HepG2 (cell line): Measurements from ENCODE around the gene ATP6V1F. TPM values are rescaled to one million over a fixed set of nuclear protein-coding genes. Genes with fewer than 3 reads are reported as not detected.

Experiments
- ELF1 ChIP-seq: sonication (generic); formaldehyde crosslinking; IDR thresholded peaks from 2 replicates; pipeline ENCODE4 v1.4.0; 2020; ENCODE audit warnings: missing genetic modification reagents
- FLYWCH1 ChIP-seq: sonication (generic); formaldehyde crosslinking; IDR thresholded peaks from 2 replicates; pipeline ENCODE4 v1.8.1; 2023; ENCODE audit warnings: mild to moderate bottlenecking, missing genetic modification reagents
- FOXA1 ChIP-seq, 2 experiments: fragments of 450-650 bp in 1 of 2; sonication (generic) in 1 of 2; formaldehyde crosslinking in 1 of 2; IDR thresholded peaks; 2 replicates each; pipeline versions ENCODE4 v1.4.0 to v1.6.1; 2016 to 2020; ENCODE audit warnings: missing genetic modification reagents in 1 of 2
- GATAD2A ChIP-seq: IDR thresholded peaks from 2 replicates; pipeline ENCODE4 v1.6.1; 2016
- HES4 ChIP-seq: sonication (generic); formaldehyde crosslinking; IDR thresholded peaks from 2 replicates; pipeline ENCODE4 v1.9.0; 2021; ENCODE audit warnings: mild to moderate bottlenecking, missing genetic modification reagents, borderline replicate concordance
- KDM2A ChIP-seq: sonication (generic); formaldehyde crosslinking; IDR thresholded peaks from 2 replicates; pipeline ENCODE4 v1.4.0; 2020; ENCODE audit warnings: low read depth, missing genetic modification reagents, borderline replicate concordance
- MXD4 ChIP-seq: IDR thresholded peaks from 2 replicates; pipeline ENCODE4 v1.6.1; 2016; ENCODE audit warnings: mild to moderate bottlenecking, missing biosample characterization, missing genetic modification reagents
- MYC ChIP-seq: sonication (generic); formaldehyde crosslinking; IDR thresholded peaks from 2 replicates; pipeline ENCODE4 v1.9.0; 2021; ENCODE audit warnings: missing genetic modification reagents, borderline replicate concordance
- NFYB ChIP-seq: sonication (generic); formaldehyde crosslinking; IDR thresholded peaks from 2 replicates; pipeline ENCODE4 v1.4.0; 2020; ENCODE audit warnings: missing genetic modification reagents
- SIN3A ChIP-seq: IDR thresholded peaks from 2 replicates; pipeline ENCODE4 v1.6.1; 2011; ENCODE audit warnings: low read depth, mild to moderate bottlenecking, control low read depth, low read length, borderline replicate concordance
- TFDP1 ChIP-seq: IDR thresholded peaks from 2 replicates; pipeline ENCODE4 v1.6.1; 2016; ENCODE audit warnings: missing compliant biosample characterization, missing genetic modification reagents, borderline replicate concordance
- TGIF2 ChIP-seq: IDR thresholded peaks from 2 replicates; pipeline ENCODE4 v1.6.1; 2016; ENCODE audit warnings: control low read depth, missing compliant biosample characterization
- TOPORS ChIP-seq: sonication (generic); formaldehyde crosslinking; IDR thresholded peaks from 2 replicates; pipeline ENCODE4 v1.8.0; 2023; ENCODE audit warnings: mild to moderate bottlenecking, missing genetic modification reagents
- ZBTB7B ChIP-seq: sonication (generic); formaldehyde crosslinking; IDR thresholded peaks from 2 replicates; pipeline ENCODE4 v1.4.0; 2020; ENCODE audit warnings: missing genetic modification reagents
- ZFP91 ChIP-seq: sonication (generic); formaldehyde crosslinking; IDR thresholded peaks from 2 replicates; pipeline ENCODE4 v1.9.0; 2022; ENCODE audit warnings: missing genetic modification reagents, mild to moderate bottlenecking, borderline replicate concordance
- ZMYM3 ChIP-seq: sonication (generic); formaldehyde crosslinking; IDR thresholded peaks from 2 replicates; pipeline ENCODE4 v1.5.1; 2020; ENCODE audit warnings: mild to moderate bottlenecking, missing genetic modification reagents
- ZNF362 ChIP-seq: sonication (generic); formaldehyde crosslinking; IDR thresholded peaks from 2 replicates; pipeline ENCODE4 v1.4.0; 2020; ENCODE audit warnings: missing genetic modification reagents, mild to moderate bottlenecking, borderline replicate concordance
- ZNF597 ChIP-seq: sonication (generic); formaldehyde crosslinking; IDR thresholded peaks from 2 replicates; pipeline ENCODE4 v1.5.0; 2020; ENCODE audit warnings: missing genetic modification reagents
- ZNF687 ChIP-seq: sonication (generic); formaldehyde crosslinking; IDR thresholded peaks from 2 replicates; pipeline ENCODE4 v1.5.1; 2020; ENCODE audit warnings: mild to moderate bottlenecking, missing genetic modification reagents, moderate library complexity
- polyA plus RNA-seq, 8 experiments: library from polyadenylated mRNA; depleted of rRNA in 3 of 8; stranded (reverse) in 7 of 8; unstranded in 1 of 8; fragments of >200 nt; fragmentation: Illumina TruSeq in 4 of 8; extraction: Trizol in 4 of 8; gene quantifications; 2 replicates each; pipeline versions ENCODE4 v1.2.1 to v1.2.3, GENCODE V29; 2011 to 2016; ENCODE audit warnings: low read depth in 4 of 8, missing spikeins in 1 of 8, mixed read lengths in 1 of 8; ENCODE audit not compliant: insufficient read depth in 1 of 8
- total RNA-seq, 5 experiments: library from RNA; depleted of rRNA; stranded (reverse); fragments of >200 nt; fragmentation: Illumina TruSeq; extraction: Trizol; gene quantifications; 2 replicates each; pipeline ENCODE4 v1.2.3, GENCODE V29; 2016; ENCODE audit warnings: low read depth in 1 of 5

ATP6V1F gene
- total and polyA plus RNA-seq, 2 of the 13 experiments (the other 11 are each of a cell fraction or from before 2014, with no cell fraction given), result 87.2 to 132 TPM

GRCh38 chr7:128883622-128884448 lies 21.2 kb downstream of the ATP6V1F start (continued):
- TF ChIP-seq MXD4 (CRISPR knock-in tag) (no peak), KDM2A (peak; percentile 29; the same call in 1 of the 2 replicates), ZNF597 (CRISPR knock-in tag) (no peak), ZBTB7B (CRISPR knock-in tag) (no peak), ZMYM3 (CRISPR knock-in tag) (0 out of 2 replicates have a peak, but pooled peaks have one; percentile 7), TGIF2 (CRISPR knock-in tag) (peak; percentile 69), MYC (CRISPR knock-in tag) (peak; percentile 58; the same call in 1 of the 2 replicates), SIN3A (peak; percentile 21; the same call in 1 of the 2 replicates), TFDP1 (CRISPR knock-in tag) (0 out of 2 replicates have a peak, but pooled peaks have one; percentile 6), ELF1 (CRISPR knock-in tag) (peak; percentile 61), ZNF362 (CRISPR knock-in tag) (no peak), ZNF687 (CRISPR knock-in tag) (peak; percentile 79), FOXA1 (IDR thresholded peaks at IDR 0.05) (no peak), FOXA1 (CRISPR knock-in tag; IDR thresholded peaks at IDR 0.05) (no peak), ZFP91 (CRISPR knock-in tag) (peak; percentile 75; the same call in 1 of the 2 replicates), HES4 (CRISPR knock-in tag) (no peak), FLYWCH1 (CRISPR knock-in tag) (no peak), GATAD2A (CRISPR knock-in tag) (peak; percentile 39; the same call in 1 of the 2 replicates), NFYB (CRISPR knock-in tag) (no peak), TOPORS (no peak)
